PC-9 (cell line): Measurements from ENCODE around the gene CYP2C18. TPM values are rescaled to one million over a fixed set of nuclear protein-coding genes. Genes with fewer than 3 reads are reported as not detected.
"Not testable (repeated sequence)": the region's sequence is repeated elsewhere in the genome, so short reads cannot be mapped to it uniquely, and the experiment has no call there.

ENCODE experiments used
- BruUV-seq: library from RNA; stranded (reverse); fragments of 400-500 nt; replicated peaks from 2 replicates; lab custom pipeline; 2021; lab: Mats Ljungman, UMichigan
- CTCF ChIA-PET: fragments of 300-600 bp; sonication (Branson Sonifier 250); formaldehyde crosslinking; loops from one replicate; lab custom pipeline; 2022; ENCODE audit warnings: antibody characterized with exemption; lab: Charles Lee
- POLR2A ChIA-PET: fragments of 300-600 bp; sonication (Branson Sonifier 250); formaldehyde crosslinking; loops from one replicate; lab custom pipeline; 2022; ENCODE audit warnings: antibody characterized with exemption; ENCODE audit not compliant: unreplicated experiment; lab: Charles Lee
- DNase-seq, 2 experiments: peaks; one replicate each; pipeline versions ENCODE4 v3.0.0 to v3.0.0-alpha.2; 2015 to 2022; ENCODE audit warnings: mixed read lengths in 1 of 2
- H2AFZ ChIP-seq: fragments of 200-600 bp; sonication (generic); 2 replicates; pipeline ENCODE4 v1.8.1; 2017; ENCODE audit warnings: antibody characterized with exemption
- H3F3A ChIP-seq: fragments of 200-600 bp; sonication (generic); 2 replicates; pipeline ENCODE4 v1.8.1; 2017; ENCODE audit warnings: antibody characterized with exemption, mild to moderate bottlenecking, low read depth; ENCODE audit not compliant: insufficient read depth
- H3K27ac ChIP-seq: fragments of 200-600 bp; sonication (generic); 2 replicates; pipeline ENCODE4 v1.6.1; 2016; ENCODE audit warnings: mixed run types
- H3K27me3 ChIP-seq: fragments of 200-600 bp; sonication (generic); 2 replicates; pipeline ENCODE4 v1.6.1; 2016; ENCODE audit warnings: low read depth, mixed run types; ENCODE audit not compliant: insufficient read depth
- H3K36me3 ChIP-seq: fragments of 200-600 bp; sonication (generic); 2 replicates; pipeline ENCODE4 v1.6.1; 2016; ENCODE audit warnings: low read depth, mixed run types
- H3K4me1 ChIP-seq: fragments of 200-600 bp; sonication (generic); replicated peaks from 2 replicates; pipeline ENCODE4 v1.6.1; 2016; ENCODE audit warnings: mixed run types; ENCODE audit not compliant: insufficient read depth
- H3K4me2 ChIP-seq: fragments of 200-600 bp; sonication (generic); 2 replicates; pipeline ENCODE4 v1.6.1; 2017; ENCODE audit warnings: mixed run types
- H3K4me3 ChIP-seq: fragments of 200-600 bp; sonication (generic); 2 replicates; pipeline ENCODE4 v1.6.1; 2016; ENCODE audit warnings: mixed run types
- H3K79me2 ChIP-seq: fragments of 200-600 bp; sonication (generic); 2 replicates; pipeline ENCODE4 v1.6.1; 2017; ENCODE audit warnings: low read depth, mixed run types
- H3K9me2 ChIP-seq: fragments of 200-600 bp; sonication (generic); 2 replicates; pipeline ENCODE4 v1.8.1; 2017; ENCODE audit warnings: mild to moderate bottlenecking; ENCODE audit not compliant: insufficient read depth
- H3K9me3 ChIP-seq: fragments of 200-600 bp; sonication (generic); 2 replicates; pipeline ENCODE4 v1.8.1; 2016; ENCODE audit warnings: low read depth; ENCODE audit not compliant: insufficient read depth
- H4K20me1 ChIP-seq: fragments of 200-600 bp; sonication (generic); 2 replicates; pipeline ENCODE4 v1.8.1; 2017; ENCODE audit not compliant: insufficient read depth
- EZH2 ChIP-seq: fragments of 200-600 bp; sonication (generic); IDR thresholded peaks from 2 replicates; pipeline ENCODE4 v1.8.0; 2017; ENCODE audit warnings: antibody characterized with exemption, low read depth
- intact Hi-C: fragments of 100-400 bp; cut with micrococcal nuclease; formaldehyde crosslinking; loops from one replicate; pipeline ENCODE4 v1.10.0; 2022; ENCODE audit not compliant: unreplicated experiment
- total RNA-seq: library from RNA; stranded (reverse); gene quantifications from 2 replicates; pipeline ENCODE4 v1.2.3, GENCODE V29; 2021
- TF ChIP-seq, protein P1 (sequence below): fragments of 200-600 bp; sonication (generic); conservative IDR thresholded peaks from 2 replicates; pipeline ENCODE4 v1.6.1; 2017; ENCODE audit warnings: mixed run types, antibody characterized with exemption, mild to moderate bottlenecking, moderate library complexity

The CYP2C18 gene
- total RNA-seq, 1 experiment from 2014 or later: not detected

- BruUV-seq: no TSS peak
- CTCF ChIA-PET: no interaction called here
- intact Hi-C loops: no loop called here
Measured at GRCh38 chr10:94762393-94762792, 78.9 kb downstream of the CYP2C18 start, which contains the start of gene CYP2C19. Gene CYP2C19 (plus strand): TSS chr10:94762681. CDS start chr10:94762706, 25 bp downstream.

DNA sequence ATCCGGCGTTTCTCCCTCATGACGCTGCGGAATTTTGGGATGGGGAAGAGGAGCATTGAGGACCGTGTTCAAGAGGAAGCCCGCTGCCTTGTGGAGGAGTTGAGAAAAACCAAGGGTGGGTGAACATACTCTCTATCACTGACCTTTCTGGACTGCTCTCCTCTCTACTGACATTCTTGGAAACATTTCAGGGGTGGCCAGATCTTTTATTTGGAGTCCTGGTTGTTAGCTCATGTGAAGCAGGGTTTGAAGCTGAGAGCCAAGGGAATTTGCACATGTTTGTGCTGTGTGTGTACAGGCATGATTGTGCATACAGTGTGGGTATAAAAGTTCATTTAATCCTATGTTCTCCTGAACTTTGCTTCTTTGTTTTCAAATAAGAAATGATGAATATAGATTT is 91.9 kb downstream of the CYP2C18 start:
- not testable (repeated sequence) for BruUV-seq

More at GRCh38 chr10:94762393-94762792, 78.9 kb downstream of the CYP2C18 start, which contains the start of gene CYP2C19:
- no peaks in the 10 kb centered on the region for H3F3A ChIP-seq
- no peaks in the 10 kb centered on the region for H3K27me3 ChIP-seq
- H4K20me1 ChIP-seq: no peaks in the 10 kb centered on the region
- no peaks in the 10 kb centered on the region for H3K9me3 ChIP-seq
- H3K9me2 ChIP-seq: no peaks in the 10 kb centered on the region
- no peak within 1 kb of the TSS for H2AFZ ChIP-seq
- H3K27ac ChIP-seq: no peak within 1 kb of the TSS
- DNase-seq: no peak
- no peaks in the 10 kb centered on the region for H3K36me3 ChIP-seq
- TF ChIP-seq EZH2: no peak
- TF ChIP-seq, protein P1, sequence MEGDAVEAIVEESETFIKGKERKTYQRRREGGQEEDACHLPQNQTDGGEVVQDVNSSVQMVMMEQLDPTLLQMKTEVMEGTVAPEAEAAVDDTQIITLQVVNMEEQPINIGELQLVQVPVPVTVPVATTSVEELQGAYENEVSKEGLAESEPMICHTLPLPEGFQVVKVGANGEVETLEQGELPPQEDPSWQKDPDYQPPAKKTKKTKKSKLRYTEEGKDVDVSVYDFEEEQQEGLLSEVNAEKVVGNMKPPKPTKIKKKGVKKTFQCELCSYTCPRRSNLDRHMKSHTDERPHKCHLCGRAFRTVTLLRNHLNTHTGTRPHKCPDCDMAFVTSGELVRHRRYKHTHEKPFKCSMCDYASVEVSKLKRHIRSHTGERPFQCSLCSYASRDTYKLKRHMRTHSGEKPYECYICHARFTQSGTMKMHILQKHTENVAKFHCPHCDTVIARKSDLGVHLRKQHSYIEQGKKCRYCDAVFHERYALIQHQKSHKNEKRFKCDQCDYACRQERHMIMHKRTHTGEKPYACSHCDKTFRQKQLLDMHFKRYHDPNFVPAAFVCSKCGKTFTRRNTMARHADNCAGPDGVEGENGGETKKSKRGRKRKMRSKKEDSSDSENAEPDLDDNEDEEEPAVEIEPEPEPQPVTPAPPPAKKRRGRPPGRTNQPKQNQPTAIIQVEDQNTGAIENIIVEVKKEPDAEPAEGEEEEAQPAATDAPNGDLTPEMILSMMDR: no peak
- H3K4me2 ChIP-seq: no peak within 1 kb of the TSS
- no peaks in the 10 kb centered on the region for H3K79me2 ChIP-seq
- POLR2A ChIA-PET: no interaction called here
- no peaks in the 10 kb centered on the region for H3K4me1 ChIP-seq
- no peak within 1 kb of the TSS for H3K4me3 ChIP-seq

DNA sequence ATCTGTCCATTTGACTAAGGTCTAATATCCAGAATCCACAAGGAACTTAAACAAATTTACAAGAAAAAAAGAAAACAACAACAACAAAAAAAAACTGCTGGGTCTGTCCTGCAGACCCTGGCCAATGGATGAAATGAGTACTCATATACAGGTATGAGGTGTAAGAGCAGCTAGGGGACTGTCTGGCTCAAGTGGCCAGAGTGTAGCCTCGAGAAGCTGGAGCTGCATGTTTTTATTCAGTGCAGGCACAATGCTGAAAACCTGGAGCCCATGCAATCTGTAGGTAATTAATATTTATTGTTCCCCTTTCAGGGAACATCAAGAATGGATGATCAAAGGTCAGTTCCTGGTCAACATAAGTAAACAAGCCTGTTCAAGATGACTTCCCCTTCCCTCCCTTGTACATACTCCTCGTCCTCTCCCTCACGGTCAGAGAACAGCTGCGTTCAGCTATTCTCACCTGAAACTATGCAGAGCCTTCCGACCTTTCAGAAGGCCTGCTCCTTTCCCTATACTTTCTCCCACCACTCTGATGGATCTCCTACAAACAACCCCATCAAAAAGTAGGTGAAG is 94.4 kb downstream of the CYP2C18 start:
- no TSS peak for BruUV-seq

More for the DNA sequence above, 91.9 kb downstream of the CYP2C18 start:
- H3K27ac ChIP-seq, H3K4me3 ChIP-seq, H3K9me2 ChIP-seq, H2AFZ ChIP-seq, H3K27me3 ChIP-seq, POLR2A ChIA-PET, DNase-seq, H3K36me3 ChIP-seq, H3K4me2 ChIP-seq, H3K79me2 ChIP-seq, intact Hi-C loops, CTCF ChIA-PET, H3F3A ChIP-seq, H3K4me1 ChIP-seq, H3K9me3 ChIP-seq, H4K20me1 ChIP-seq: not testable (repeated sequence)

More for the DNA sequence above, 94.4 kb downstream of the CYP2C18 start:
- DNase-seq: no peak
- intact Hi-C loops: no loop called here
- Histone ChIP-seq H3K36me3 (no peaks in the 10 kb centered on the region), H3K9me2 (no peaks in the 10 kb centered on the region), H3K4me3 (no peak overlapping the region), H3K4me1 (no peaks in the 10 kb centered on the region), H3K27me3 (no peaks in the 10 kb centered on the region), H2AFZ (no peak overlapping the region), H3K79me2 (no peaks in the 10 kb centered on the region), H3K9me3 (no peaks in the 10 kb centered on the region), H4K20me1 (no peaks in the 10 kb centered on the region), H3K4me2 (no peak overlapping the region), H3F3A (no peaks in the 10 kb centered on the region), H3K27ac (no peak overlapping the region)
- POLR2A ChIA-PET: no interaction called here
- CTCF ChIA-PET: no interaction called here
- no peak for TF ChIP-seq EZH2
- TF ChIP-seq, protein P1: no peak
